OCI-LY3 (cell line): ENCODE data around the gene NDUFA8.

Experiments
- H2AFZ ChIP-seq: fragments of 200-600, 300-600 bp; shearing (Covaris generic); 2 replicates; pipeline ENCODE4 v1.6.0; 2014; ENCODE audit warnings: antibody characterized with exemption, low read depth, low read length
- H3K27ac ChIP-seq: fragments of 200-600, 300-600 bp; sonication (generic); 2 replicates; pipeline ENCODE4 v1.5.1; 2014; ENCODE audit warnings: mild to moderate bottlenecking, low read length, moderate library complexity, mixed read lengths
- H3K27me3 ChIP-seq: fragments of 200-600, 300-600 bp; sonication (generic); 2 replicates; pipeline ENCODE4 v1.6.1; 2014; ENCODE audit warnings: low read depth, low read length, mixed read lengths
- H3K36me3 ChIP-seq: fragments of 200-600, 300-600 bp; sonication (generic); replicated peaks from 2 replicates; pipeline ENCODE3; 2014; ENCODE audit warnings: low read depth, low read length, mixed read lengths
- H3K4me1 ChIP-seq: fragments of 300-600, 200-600 bp; sonication (generic); 2 replicates; pipeline ENCODE4 v1.6.1; 2014; ENCODE audit warnings: low read length, mixed read lengths
- H3K4me2 ChIP-seq: fragments of 200-600, 300-600 bp; sonication (generic); 2 replicates; pipeline ENCODE4 v1.6.1; 2014; ENCODE audit warnings: low read length, mixed read lengths
- H3K4me3 ChIP-seq: fragments of 300-600, 200-600 bp; sonication (generic); 2 replicates; pipeline ENCODE4 v1.5.1; 2014; ENCODE audit warnings: antibody characterized with exemption, mild to moderate bottlenecking, low read length, moderate library complexity
- H3K79me2 ChIP-seq: fragments of 300-600, 200-600 bp; shearing (Covaris generic); 2 replicates; pipeline ENCODE4 v1.6.1; 2014; ENCODE audit warnings: mild to moderate bottlenecking, low read length, mixed read lengths
- H3K9ac ChIP-seq: fragments of 300-600, 200-600 bp; shearing (Covaris generic); 2 replicates; pipeline ENCODE4 v1.6.0; 2014; ENCODE audit warnings: mild to moderate bottlenecking, low read length, moderate library complexity
- H3K9me3 ChIP-seq: fragments of 200-600, 300-600 bp; shearing (Covaris generic); 2 replicates; pipeline ENCODE4 v1.6.1; 2014; ENCODE audit warnings: low read length, mixed read lengths; ENCODE audit not compliant: insufficient read depth
- H4K20me1 ChIP-seq: fragments of 200-600, 300-600 bp; sonication (generic); 2 replicates; pipeline ENCODE4 v1.6.1; 2016; ENCODE audit warnings: low read length, mixed read lengths; ENCODE audit not compliant: insufficient read depth
- CTCF ChIP-seq: fragments of 200-600, 300-600 bp; sonication (generic); IDR thresholded peaks from 2 replicates; pipeline ENCODE4 v1.5.1; 2014; ENCODE audit warnings: antibody characterized with exemption, low read length, low read depth
- EZH2phosphoT487 ChIP-seq: fragments of 200-600 bp; shearing (Covaris generic); IDR thresholded peaks from 2 replicates; pipeline ENCODE4 v1.6.1; 2018; ENCODE audit warnings: antibody characterized with exemption, mixed run types, low read depth

Gene NDUFA8

GRCh38 chr9:122107291-122107805 is 52.2 kb downstream of the NDUFA8 start:
- H3K9ac ChIP-seq: no peak overlapping the region
- H4K20me1 ChIP-seq: no peaks in the 10 kb centered on the region
- no peak overlapping the region for H2AFZ ChIP-seq
- no peak overlapping the region for H3K27ac ChIP-seq
- no peaks in the 10 kb centered on the region for H3K36me3 ChIP-seq
- H3K79me2 ChIP-seq: no peaks in the 10 kb centered on the region
- no peak overlapping the region for H3K4me3 ChIP-seq
- TF ChIP-seq CTCF (no peak), EZH2phosphoT487 (no peak)
- no peaks in the 10 kb centered on the region for H3K4me1 ChIP-seq
- no peaks in the 10 kb centered on the region for H3K9me3 ChIP-seq
- H3K27me3 ChIP-seq: no peaks in the 10 kb centered on the region
- H3K4me2 ChIP-seq: no peak overlapping the region

DNA sequence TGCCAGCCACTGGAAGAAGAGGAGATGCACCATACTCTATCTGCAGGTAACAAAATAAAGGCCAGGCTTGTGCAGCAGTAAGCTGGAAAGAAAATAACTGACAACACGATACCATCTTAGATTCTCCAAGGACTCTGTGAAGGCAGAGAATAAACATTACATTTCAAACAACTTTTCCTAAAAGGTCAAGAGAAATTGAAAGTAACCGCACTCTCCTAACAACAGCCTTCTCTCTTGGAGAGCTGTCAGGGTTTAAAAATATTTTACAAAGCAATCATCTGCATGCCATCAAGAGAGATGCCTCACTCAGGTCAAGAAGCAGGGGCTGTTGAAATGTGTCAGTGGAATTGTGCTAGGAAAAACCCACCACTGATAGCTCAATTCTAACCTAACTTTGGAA is 53.0 kb downstream of the NDUFA8 start:
- no peaks in the 10 kb centered on the region for H3K4me1 ChIP-seq
- H3K36me3 ChIP-seq: no peaks in the 10 kb centered on the region
- H3K9me3 ChIP-seq: no peaks in the 10 kb centered on the region
- no peaks in the 10 kb centered on the region for H4K20me1 ChIP-seq
- H3K9ac ChIP-seq: no peak overlapping the region
- H3K4me2 ChIP-seq: no peak overlapping the region
- no peak overlapping the region for H3K27ac ChIP-seq
- TF ChIP-seq EZH2phosphoT487: no peak
- TF ChIP-seq CTCF: no peak
- no peaks in the 10 kb centered on the region for H3K79me2 ChIP-seq
- no peak overlapping the region for H3K4me3 ChIP-seq
- no peaks in the 10 kb centered on the region for H3K27me3 ChIP-seq
- H2AFZ ChIP-seq: no peak overlapping the region

DNA sequence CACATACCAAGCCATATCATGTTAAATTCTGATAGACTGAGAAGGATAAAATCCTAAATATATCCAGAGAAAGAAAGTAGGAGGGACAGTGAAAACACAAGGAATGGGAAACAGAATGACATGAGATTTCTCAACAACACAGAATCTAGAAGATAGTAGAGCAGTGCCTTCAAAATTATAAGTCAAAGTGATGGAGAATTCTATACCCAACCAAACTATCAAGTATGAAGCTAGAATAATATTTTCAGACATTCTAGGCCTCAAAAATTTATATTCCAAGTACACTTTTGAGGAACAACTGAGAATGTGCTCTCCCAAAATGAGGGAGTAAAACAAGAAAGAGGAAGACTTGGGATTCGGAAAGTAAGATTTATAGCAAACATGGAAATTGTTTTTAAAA is 55.6 kb downstream of the NDUFA8 start:
- H4K20me1 ChIP-seq: no peaks in the 10 kb centered on the region
- H3K27ac ChIP-seq: no peak overlapping the region
- H3K4me2 ChIP-seq: no peak overlapping the region
- H3K4me1 ChIP-seq: no peaks in the 10 kb centered on the region
- H3K9me3 ChIP-seq: no peaks in the 10 kb centered on the region
- TF ChIP-seq EZH2phosphoT487 (no peak), CTCF (no peak)
- H3K27me3 ChIP-seq: peaks cover 6% of the 10 kb centered on the region
- no peak overlapping the region for H2AFZ ChIP-seq
- no peak overlapping the region for H3K9ac ChIP-seq
- H3K36me3 ChIP-seq: no peaks in the 10 kb centered on the region
- no peaks in the 10 kb centered on the region for H3K79me2 ChIP-seq
- H3K4me3 ChIP-seq: no peak overlapping the region

- Histone ChIP-seq H3K79me2 (no peaks in the 10 kb centered on the region), H3K9ac (no peak overlapping the region), H3K36me3 (no peaks in the 10 kb centered on the region), H3K4me3 (no peak overlapping the region), H3K4me1 (no peaks in the 10 kb centered on the region), H3K9me3 (no peaks in the 10 kb centered on the region), H3K27ac (no peak overlapping the region), H3K4me2 (no peak overlapping the region), H4K20me1 (no peaks in the 10 kb centered on the region), H2AFZ (no peak overlapping the region), H3K27me3 (peaks cover 20% of the 10 kb centered on the region)
- TF ChIP-seq CTCF: no peak
- TF ChIP-seq EZH2phosphoT487: no peak
Measured at GRCh38 chr9:122102156-122102555, 57.4 kb downstream of the NDUFA8 start.
